ENCODE data around the gene IL31RA. TPM values are rescaled to one million over a fixed set of nuclear protein-coding genes. Genes with fewer than 3 reads are reported as not detected.
"Not testable (repeated sequence)": the region's sequence is repeated elsewhere in the genome, so short reads cannot be mapped to it uniquely, and the experiment has no call there.

The IL31RA gene
- not detected for total RNA-seq

DNA sequence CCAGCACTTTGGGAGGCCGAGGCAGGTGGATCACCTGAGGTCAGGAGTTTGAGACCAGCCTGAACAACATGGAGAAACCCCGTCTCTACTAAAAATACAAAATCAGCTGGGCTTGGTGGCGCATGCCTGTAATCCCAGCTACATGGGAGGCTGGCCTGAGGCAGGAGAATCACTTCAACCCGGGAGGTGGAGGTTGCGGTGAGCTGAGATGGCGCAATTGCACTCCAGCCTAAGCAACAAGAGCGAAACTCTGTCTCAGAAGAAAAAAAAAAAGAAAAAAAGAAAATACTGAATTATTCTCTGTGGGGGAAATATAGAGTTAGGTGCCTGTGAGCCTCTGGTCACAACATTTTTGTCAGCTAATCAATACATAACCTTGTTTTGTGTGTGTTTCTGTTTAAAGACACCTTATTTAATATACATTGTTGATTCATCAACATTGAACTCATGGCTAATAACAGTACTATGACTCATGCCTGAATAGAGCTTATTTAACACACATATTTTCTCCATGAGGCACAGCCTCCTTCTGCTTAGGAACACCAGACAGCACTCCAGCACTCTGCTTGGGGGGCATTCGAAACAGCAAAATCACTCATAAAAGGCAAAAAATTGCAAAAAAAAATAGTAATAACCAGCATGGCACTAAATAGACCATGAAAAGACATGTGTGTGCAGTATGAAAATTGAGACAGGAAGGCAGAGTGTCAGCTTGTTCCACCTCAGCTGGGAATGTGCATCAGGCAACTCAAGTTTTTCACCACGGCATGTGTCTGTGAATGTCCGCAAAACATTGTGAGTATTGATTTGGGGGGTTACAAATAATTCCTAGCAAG lies at the start of gene IL31RA:
TSS of gene IL31RA (plus strand) at position 519 of the 836 bp plus-strand sequence. CDS start at position 733, 214 bp downstream.
- no peaks in the 10 kb centered on the region for H3K4me1 ChIP-seq
- no peaks in the 10 kb centered on the region for H3K27me3 ChIP-seq
- intact Hi-C loops (cut with DNase I; ENCODE audit: low total_unique reads): no loop called here
- no peaks in the 10 kb centered on the region for H3K36me3 ChIP-seq
- DNase-seq (ENCODE audit: low spot score in 2 of 2): no peak
- TF ChIP-seq POLR2A (IDR thresholded peaks at IDR 0.05): no peak
- TF ChIP-seq, protein P1, sequence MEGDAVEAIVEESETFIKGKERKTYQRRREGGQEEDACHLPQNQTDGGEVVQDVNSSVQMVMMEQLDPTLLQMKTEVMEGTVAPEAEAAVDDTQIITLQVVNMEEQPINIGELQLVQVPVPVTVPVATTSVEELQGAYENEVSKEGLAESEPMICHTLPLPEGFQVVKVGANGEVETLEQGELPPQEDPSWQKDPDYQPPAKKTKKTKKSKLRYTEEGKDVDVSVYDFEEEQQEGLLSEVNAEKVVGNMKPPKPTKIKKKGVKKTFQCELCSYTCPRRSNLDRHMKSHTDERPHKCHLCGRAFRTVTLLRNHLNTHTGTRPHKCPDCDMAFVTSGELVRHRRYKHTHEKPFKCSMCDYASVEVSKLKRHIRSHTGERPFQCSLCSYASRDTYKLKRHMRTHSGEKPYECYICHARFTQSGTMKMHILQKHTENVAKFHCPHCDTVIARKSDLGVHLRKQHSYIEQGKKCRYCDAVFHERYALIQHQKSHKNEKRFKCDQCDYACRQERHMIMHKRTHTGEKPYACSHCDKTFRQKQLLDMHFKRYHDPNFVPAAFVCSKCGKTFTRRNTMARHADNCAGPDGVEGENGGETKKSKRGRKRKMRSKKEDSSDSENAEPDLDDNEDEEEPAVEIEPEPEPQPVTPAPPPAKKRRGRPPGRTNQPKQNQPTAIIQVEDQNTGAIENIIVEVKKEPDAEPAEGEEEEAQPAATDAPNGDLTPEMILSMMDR (IDR thresholded peaks at IDR 0.05): no peak
- no peak for TF ChIP-seq POLR2AphosphoS5 (IDR thresholded peaks at IDR 0.05)
- no peaks in the 10 kb centered on the region for H3K9me3 ChIP-seq
- H3K27ac ChIP-seq: no peak within 1 kb of the TSS
- H3K4me3 ChIP-seq: no peak within 1 kb of the TSS

DNA sequence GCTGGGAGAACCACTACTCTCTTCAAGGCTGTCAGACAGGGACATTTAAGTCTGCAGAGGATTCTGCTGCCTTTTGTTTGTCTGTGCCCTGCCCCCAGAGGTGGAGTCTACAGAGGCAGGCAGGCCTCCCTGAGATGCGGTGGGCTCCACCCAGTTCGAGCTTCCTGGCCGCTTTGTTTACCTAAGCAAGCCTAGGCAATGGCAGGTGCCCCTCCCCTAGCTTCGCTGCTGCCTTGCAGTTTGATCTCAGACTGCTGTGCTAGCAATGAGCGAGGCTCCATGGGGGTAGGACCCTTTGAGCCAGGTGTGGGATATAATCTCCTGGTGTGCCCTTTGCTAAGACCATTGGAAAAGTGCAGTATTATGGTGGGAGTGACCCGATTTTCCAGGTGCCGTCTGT lies 42.3 kb upstream of the IL31RA start:
- intact Hi-C loops (cut with DNase I; ENCODE audit: low total_unique reads); H3K27ac ChIP-seq; H3K27me3 ChIP-seq; H3K4me1 ChIP-seq; H3K4me3 ChIP-seq; DNase-seq (ENCODE audit: low spot score in 2 of 2); H3K36me3 ChIP-seq: not testable (repeated sequence)
- H3K9me3 ChIP-seq: peaks cover 10 to 11% of the 10 kb centered on the region in 2 donors

DNA sequence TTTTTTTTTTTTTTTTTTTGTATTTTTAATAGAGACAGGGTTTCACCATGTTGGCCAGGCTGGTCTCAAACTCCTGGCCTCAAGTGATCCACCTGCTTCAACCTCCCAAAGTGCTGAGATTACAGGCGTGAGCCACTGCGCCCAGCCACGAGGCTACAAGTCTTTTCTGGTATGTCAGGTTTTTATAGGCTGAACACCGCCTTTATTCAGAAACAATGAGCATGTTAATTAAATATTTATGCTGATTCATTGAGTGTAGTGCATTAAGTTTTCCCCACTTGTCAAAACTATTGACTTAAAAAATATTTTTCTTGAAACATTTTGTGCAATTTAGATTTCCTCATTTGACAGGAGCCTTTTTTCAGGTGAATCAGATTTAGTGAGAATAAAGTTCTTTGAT lies 35.2 kb upstream of the IL31RA start:
- intact Hi-C loops (cut with DNase I; ENCODE audit: low total_unique reads); H3K36me3 ChIP-seq; H3K27me3 ChIP-seq; H3K9me3 ChIP-seq; H3K4me1 ChIP-seq; H3K27ac ChIP-seq; H3K4me3 ChIP-seq; DNase-seq (ENCODE audit: low spot score in 2 of 2): not testable (repeated sequence)

DNA sequence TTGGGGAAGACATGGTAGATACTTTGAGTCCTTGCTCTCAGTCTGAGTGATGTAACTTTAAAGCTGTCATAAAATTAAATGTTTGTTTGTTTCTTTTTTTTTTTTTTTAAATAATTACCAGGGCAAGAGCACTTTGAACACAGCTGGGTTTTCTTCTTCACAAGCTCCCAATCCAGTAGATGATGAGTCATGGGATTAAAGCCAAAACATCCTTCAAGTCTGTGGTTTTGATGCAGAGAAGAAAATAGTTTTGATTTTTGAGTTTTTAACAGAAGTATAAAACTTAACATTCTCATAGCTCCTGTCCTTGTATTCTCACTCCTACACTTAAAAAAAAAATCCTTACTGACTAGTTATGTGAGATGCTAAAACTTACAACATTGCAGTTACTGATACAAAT lies 34.8 kb upstream of the IL31RA start:
- Histone ChIP-seq H3K27ac (no peak overlapping the region), H3K27me3 (peaks cover 0 to 5% of the 10 kb centered on the region in 2 donors), H3K4me3 (no peak overlapping the region), H3K36me3 (no peaks in the 10 kb centered on the region), H3K9me3 (no peaks in the 10 kb centered on the region), H3K4me1 (no peaks in the 10 kb centered on the region)
- no peak for DNase-seq (ENCODE audit: low spot score in 2 of 2)
- intact Hi-C loops (cut with DNase I; ENCODE audit: low total_unique reads): no loop called here
- TF ChIP-seq POLR2AphosphoS5 (IDR thresholded peaks at IDR 0.05): no peak
- no peak for TF ChIP-seq POLR2A (IDR thresholded peaks at IDR 0.05)
- TF ChIP-seq, protein P1 (IDR thresholded peaks at IDR 0.05): no peak

DNA sequence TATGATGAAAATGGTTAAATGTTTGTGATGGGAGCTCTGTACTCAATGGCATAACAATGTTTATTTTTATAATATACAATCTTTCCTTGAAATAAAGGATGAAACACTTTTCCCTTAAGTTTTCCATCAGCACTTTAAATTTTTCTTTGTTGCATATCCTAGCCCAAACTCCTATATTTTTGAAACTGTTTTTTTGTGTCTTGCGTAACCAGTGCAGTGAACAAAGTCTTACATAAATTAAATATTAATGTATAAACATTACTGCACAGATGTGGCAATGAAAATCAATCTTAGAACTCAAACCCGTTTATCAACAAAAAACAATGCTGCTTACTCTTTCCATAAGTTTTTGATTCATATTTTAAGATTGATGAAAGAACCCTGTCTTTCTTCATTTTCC lies 34.1 kb upstream of the IL31RA start:
- Histone ChIP-seq H3K27me3 (peaks cover 0 to 11% of the 10 kb centered on the region in 2 donors), H3K9me3 (no peaks in the 10 kb centered on the region), H3K4me3 (no peak overlapping the region), H3K36me3 (no peaks in the 10 kb centered on the region), H3K27ac (no peak overlapping the region), H3K4me1 (no peaks in the 10 kb centered on the region)
- TF ChIP-seq, protein P1 (IDR thresholded peaks at IDR 0.05): no peak
- TF ChIP-seq POLR2AphosphoS5 (IDR thresholded peaks at IDR 0.05) (no peak), POLR2A (IDR thresholded peaks at IDR 0.05) (no peak)
- intact Hi-C loops (cut with DNase I; ENCODE audit: low total_unique reads): no loop called here
- no peak for DNase-seq (ENCODE audit: low spot score in 2 of 2)

DNA sequence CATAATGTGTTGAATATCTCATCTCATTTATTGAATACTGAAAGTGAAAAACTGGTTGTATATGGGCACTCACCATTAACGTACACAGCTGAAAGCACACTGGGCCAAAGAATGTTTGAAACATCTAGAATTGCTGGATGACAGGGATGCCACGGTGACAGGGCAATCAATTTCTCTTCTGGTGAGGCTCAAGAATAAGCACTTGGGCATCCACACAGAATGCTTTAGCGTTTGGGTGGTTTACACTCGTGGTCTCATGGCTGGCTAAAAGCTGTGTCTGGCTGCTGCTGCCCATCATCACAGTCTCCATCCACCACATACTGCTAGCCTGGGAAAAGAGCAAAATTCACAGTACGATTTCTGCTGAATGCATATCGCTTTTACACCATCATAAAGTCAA lies 30.7 kb upstream of the IL31RA start:
- Histone ChIP-seq H3K4me1 (no peaks in the 10 kb centered on the region), H3K9me3 (no peaks in the 10 kb centered on the region), H3K36me3 (no peaks in the 10 kb centered on the region), H3K4me3 (no peak overlapping the region), H3K27ac (no peak overlapping the region), H3K27me3 (peaks cover 0 to 13% of the 10 kb centered on the region in 2 donors)
- TF ChIP-seq, protein P1 (IDR thresholded peaks at IDR 0.05): no peak
- no peak for TF ChIP-seq POLR2AphosphoS5 (IDR thresholded peaks at IDR 0.05)
- TF ChIP-seq POLR2A (IDR thresholded peaks at IDR 0.05): no peak
- DNase-seq (ENCODE audit: low spot score in 2 of 2): no peak
- intact Hi-C loops (cut with DNase I; ENCODE audit: low total_unique reads): no loop called here

All from breast epithelium (tissue), 4 donors.